ENCODE results near the gene LARGE1. TPM values are rescaled to one million over a fixed set of nuclear protein-coding genes. Genes with fewer than 3 reads are reported as not detected.

The LARGE1 gene
- total and polyA plus RNA-seq, 2 of the 13 experiments (the other 11 are each of a cell fraction or from before 2014, with no cell fraction given): 8.4 to 11.0 TPM

- H4K20me1 ChIP-seq (ENCODE audit: insufficient read depth, low read length): no peaks in the 10 kb centered on the region
- no peaks in the 10 kb centered on the region for H3K27me3 ChIP-seq (ENCODE audit: control insufficient read depth in 1 of 2, insufficient read depth in 2 of 2, low read length in 2 of 2)
- H3K4me1 ChIP-seq (ENCODE audit: insufficient read depth, low read length): peaks cover 13% of the 10 kb centered on the region; the same call in 1 of the 2 replicates
- no peaks in the 10 kb centered on the region for H3K9me3 ChIP-seq (ENCODE audit: low read length)
- no peak overlapping the region for H3K4me3 ChIP-seq (replicated peaks in 1 of 3; ENCODE audit: insufficient read depth in 1 of 3, low read depth in 2 of 3, low read length in 3 of 3)
- H3K79me2 ChIP-seq (ENCODE audit: insufficient read depth, low read length): no peaks in the 10 kb centered on the region
- POLR2A ChIA-PET: no interaction called here
- H3K9ac ChIP-seq (ENCODE audit: insufficient read depth, low read depth, low read length): no peak overlapping the region
- DNase-seq (ENCODE audit: low spot score): no peak
- H3K36me3 ChIP-seq (replicated peaks in 1 of 2; ENCODE audit: control insufficient read depth in 1 of 2, insufficient read depth in 2 of 2, low read length in 2 of 2): no peaks in the 10 kb centered on the region
- in situ Hi-C loops (cut with HindIII; ENCODE audit: extremely low pct_ligation_motif_present, low pct_unique_long_range_greater_than_20kb) (no loop called here), intact Hi-C loops (cut with micrococcal nuclease; ENCODE audit: unreplicated experiment) (no loop called here)
- FAIRE-seq: no peak
- ATAC-seq: no peak
- no peak overlapping the region for H2AFZ ChIP-seq (ENCODE audit: low read length)
- BruUV-seq (replicated peaks): no TSS peak
- no peak overlapping the region for H3K4me2 ChIP-seq (ENCODE audit: low read depth, low read length)
- TF ChIP-seq REL (CRISPR knock-in tag; conservative IDR thresholded peaks at IDR 0.05) (no peak), HNRNPK (IDR thresholded peaks at IDR 0.05; ENCODE audit: low read depth, low read length, poor library complexity, severe bottlenecking) (no peak), MAFG (CRISPR knock-in tag; IDR thresholded peaks at IDR 0.05) (no peak), KLF16 (CRISPR knock-in tag; IDR thresholded peaks at IDR 0.05) (no peak), ZNF713 (CRISPR knock-in tag; IDR thresholded peaks at IDR 0.05) (no peak), HMG20B (CRISPR knock-in tag; conservative IDR thresholded peaks at IDR 0.05) (no peak), CEBPG (CRISPR knock-in tag; IDR thresholded peaks at IDR 0.05) (no peak), ZNF101 (CRISPR knock-in tag; IDR thresholded peaks at IDR 0.05; ENCODE audit: borderline replicate concordance, low read depth) (no peak)
- TF ChIP-seq, protein P1, sequence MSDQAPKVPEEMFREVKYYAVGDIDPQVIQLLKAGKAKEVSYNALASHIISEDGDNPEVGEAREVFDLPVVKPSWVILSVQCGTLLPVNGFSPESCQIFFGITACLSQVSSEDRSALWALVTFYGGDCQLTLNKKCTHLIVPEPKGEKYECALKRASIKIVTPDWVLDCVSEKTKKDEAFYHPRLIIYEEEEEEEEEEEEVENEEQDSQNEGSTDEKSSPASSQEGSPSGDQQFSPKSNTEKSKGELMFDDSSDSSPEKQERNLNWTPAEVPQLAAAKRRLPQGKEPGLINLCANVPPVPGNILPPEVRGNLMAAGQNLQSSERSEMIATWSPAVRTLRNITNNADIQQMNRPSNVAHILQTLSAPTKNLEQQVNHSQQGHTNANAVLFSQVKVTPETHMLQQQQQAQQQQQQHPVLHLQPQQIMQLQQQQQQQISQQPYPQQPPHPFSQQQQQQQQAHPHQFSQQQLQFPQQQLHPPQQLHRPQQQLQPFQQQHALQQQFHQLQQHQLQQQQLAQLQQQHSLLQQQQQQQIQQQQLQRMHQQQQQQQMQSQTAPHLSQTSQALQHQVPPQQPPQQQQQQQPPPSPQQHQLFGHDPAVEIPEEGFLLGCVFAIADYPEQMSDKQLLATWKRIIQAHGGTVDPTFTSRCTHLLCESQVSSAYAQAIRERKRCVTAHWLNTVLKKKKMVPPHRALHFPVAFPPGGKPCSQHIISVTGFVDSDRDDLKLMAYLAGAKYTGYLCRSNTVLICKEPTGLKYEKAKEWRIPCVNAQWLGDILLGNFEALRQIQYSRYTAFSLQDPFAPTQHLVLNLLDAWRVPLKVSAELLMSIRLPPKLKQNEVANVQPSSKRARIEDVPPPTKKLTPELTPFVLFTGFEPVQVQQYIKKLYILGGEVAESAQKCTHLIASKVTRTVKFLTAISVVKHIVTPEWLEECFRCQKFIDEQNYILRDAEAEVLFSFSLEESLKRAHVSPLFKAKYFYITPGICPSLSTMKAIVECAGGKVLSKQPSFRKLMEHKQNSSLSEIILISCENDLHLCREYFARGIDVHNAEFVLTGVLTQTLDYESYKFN (CRISPR knock-in tag; conservative IDR thresholded peaks at IDR 0.05): no peak
- TF ChIP-seq, protein P2, sequence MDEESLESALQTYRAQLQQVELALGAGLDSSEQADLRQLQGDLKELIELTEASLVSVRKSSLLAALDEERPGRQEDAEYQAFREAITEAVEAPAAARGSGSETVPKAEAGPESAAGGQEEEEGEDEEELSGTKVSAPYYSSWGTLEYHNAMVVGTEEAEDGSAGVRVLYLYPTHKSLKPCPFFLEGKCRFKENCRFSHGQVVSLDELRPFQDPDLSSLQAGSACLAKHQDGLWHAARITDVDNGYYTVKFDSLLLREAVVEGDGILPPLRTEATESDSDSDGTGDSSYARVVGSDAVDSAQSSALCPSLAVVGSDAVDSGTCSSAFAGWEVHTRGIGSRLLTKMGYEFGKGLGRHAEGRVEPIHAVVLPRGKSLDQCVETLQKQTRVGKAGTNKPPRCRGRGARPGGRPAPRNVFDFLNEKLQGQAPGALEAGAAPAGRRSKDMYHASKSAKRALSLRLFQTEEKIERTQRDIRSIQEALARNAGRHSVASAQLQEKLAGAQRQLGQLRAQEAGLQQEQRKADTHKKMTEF (CRISPR knock-in tag; IDR thresholded peaks at IDR 0.05): no peak
- CTCF ChIA-PET (ENCODE audit: low intra/inter-chr PET ratio, low total read pairs): no interaction called here
- WGBS (ENCODE audit: low lambda C conversion rate): 91% methylated on average over 6 of the region's 6 CpGs
- no peak overlapping the region for H3K27ac ChIP-seq (ENCODE audit: extremely low read length, insufficient read depth, low read length)
Observed at GRCh38 chr22:33774781-33775180, 145.5 kb downstream of the LARGE1 start.
